GM21825 (cell line): ENCODE data around the gene UCK2.
"Not testable (repeated sequence)": the region's sequence is repeated elsewhere in the genome, so short reads cannot be mapped to it uniquely, and the experiment has no call there.

ENCODE experiments used
- ATAC-seq: cut with Tn5 transposase; IDR thresholded peaks from one replicate; pipeline ENCODE4 v1.9.1; 2021; ENCODE audit warnings: mild to moderate bottlenecking, moderate library complexity; ENCODE audit not compliant: unreplicated experiment

The UCK2 gene

DNA sequence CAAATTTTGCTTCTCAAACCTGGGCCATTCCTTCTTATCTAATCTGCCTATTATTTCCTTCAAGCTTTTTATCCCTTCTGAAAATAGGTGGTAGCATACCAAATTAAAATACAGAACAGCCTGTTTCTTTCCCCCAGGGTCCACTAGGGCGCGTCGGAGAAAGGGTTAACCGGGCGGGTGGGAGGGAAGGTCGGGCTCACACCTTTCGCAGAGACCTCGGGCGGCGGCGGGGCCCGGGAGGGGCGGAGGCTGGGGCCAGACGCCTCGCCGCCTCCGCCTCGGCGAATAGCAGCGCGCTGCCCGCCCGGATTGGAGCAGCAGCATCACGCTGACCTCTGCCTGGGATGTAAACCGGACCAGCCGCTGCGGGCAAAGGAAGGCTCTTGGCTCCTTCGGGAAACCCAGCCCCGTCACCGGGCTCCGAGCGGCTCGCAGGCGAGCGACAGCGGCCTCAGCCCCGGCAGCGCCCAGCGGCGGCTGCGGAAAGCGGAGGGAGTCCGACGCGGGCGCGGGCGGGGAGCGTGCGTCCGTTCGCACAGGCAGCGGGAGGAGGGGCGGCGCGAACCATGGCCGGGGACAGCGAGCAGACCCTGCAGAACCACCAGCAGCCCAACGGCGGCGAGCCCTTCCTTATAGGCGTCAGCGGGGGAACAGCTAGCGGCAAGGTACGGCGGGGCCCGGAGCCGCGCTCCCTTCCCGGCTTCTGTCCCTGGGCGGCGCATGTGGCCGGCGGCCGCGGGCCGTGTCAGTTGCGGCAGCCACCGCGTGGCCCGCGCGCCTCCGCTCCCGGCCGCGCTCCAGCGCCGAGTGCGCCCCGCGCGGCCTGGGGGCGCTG is at the start of gene UCK2:
Gene UCK2 (plus strand): TSS at position 347 of the 835 bp plus-strand sequence. CDS start 220 bp downstream, at position 567.
- ATAC-seq: peak; percentile 72

- not testable (repeated sequence) for ATAC-seq
Observed at GRCh38 chr1:165778197-165778596, 49.2 kb upstream of the UCK2 start.

GRCh38 chr1:165783519-165783918 is 43.9 kb upstream of the UCK2 start:
- ATAC-seq: not testable (repeated sequence)

- no peak for ATAC-seq
Observed at GRCh38 chr1:165787741-165788140, 39.7 kb upstream of the UCK2 start.

- no peak for ATAC-seq
Observed at GRCh38 chr1:165793951-165794350, 33.5 kb upstream of the UCK2 start.

- no peak for ATAC-seq
Observed at GRCh38 chr1:165795894-165796293, 31.5 kb upstream of the UCK2 start.

- ATAC-seq: no peak
Observed at GRCh38 chr1:165799387-165799786, 28.0 kb upstream of the UCK2 start.

DNA sequence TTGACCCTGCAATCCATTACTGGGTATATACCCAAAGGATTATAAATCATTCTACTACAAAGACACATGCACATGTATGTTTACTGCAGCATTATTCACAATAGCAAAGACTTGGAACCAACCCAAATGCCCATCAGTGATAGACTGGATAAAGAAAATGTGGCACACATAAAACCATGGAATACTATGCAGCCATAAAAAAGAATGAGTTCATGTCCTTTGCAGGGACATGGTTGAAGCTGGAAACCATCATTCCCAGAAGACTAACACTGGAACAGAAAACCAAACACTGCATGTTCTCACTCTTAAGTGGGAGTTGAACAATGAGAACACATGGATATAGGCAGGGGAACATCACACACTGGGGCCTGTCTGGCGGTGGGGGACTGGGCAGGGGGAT is 22.9 kb upstream of the UCK2 start:
- not testable (repeated sequence) for ATAC-seq

- ATAC-seq: no peak
Observed at GRCh38 chr1:165807613-165808012, 19.8 kb upstream of the UCK2 start.

DNA sequence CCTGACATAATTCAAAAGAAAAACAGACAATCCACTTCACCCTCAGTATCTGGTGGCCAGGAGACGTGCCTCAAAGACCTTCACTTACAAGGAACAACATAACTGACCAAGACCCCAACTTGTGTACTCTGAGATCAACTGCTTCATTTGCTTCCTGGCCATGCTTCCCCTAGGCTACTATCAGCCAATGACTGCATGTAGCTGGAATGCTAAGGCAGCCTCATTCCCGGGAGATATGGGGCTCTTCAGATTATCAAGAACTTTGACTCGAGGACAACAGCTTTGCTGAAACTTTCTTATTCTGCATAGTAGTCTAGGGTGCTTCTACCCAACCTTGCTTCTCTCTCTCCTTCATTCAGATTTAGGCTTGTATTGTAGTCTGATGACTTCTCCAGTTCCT is 11.7 kb upstream of the UCK2 start:
- no peak for ATAC-seq

- no peak for ATAC-seq
Observed at GRCh38 chr1:165816157-165816556, 11.3 kb upstream of the UCK2 start.

- ATAC-seq: no peak
Observed at GRCh38 chr1:165816826-165817497, 10.5 kb upstream of the UCK2 start.

- ATAC-seq: no peak
Observed at GRCh38 chr1:165823552-165824268, 3.7 kb upstream of the UCK2 start.

- no peak for ATAC-seq
Observed at GRCh38 chr1:165824269-165824643, 3.2 kb upstream of the UCK2 start.

DNA sequence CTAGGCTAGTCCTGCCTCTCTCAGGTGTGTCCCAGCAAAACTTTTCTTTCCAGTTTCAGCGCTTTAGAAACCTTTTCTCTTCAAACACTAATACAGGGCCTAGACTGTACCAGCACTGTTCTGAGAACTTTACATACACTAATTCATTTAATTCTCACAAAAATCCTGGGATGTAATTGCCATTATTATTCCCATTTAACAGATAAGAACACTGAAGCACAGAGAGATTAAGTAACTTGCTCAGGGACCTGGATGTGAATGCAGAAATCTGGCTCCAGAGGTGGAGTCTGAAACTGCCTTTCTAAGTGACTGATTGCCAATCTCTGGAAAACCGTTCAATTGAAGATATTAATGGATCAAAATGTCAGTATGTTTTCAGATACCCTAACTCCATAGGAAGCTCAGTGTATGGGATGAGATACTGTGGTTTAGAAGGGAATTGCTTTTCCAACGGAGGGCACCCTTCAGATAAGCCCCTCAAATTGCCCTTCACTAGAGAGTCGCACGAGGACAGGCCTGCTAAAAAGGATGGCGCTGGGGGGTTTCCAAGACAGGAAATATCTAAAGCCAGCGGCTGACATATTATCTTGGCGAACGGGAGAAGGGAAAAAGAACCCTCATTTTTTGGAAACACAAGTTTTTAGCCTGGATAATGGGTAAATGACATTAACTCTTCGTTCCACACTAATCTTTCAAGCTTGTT is 698 bp upstream of the UCK2 start:
- ATAC-seq: no peak

- peak; percentile 45 for ATAC-seq
Observed at GRCh38 chr1:165828103-165828668, 772 bp downstream of the UCK2 start.

- peak; percentile 10 for ATAC-seq
Observed at GRCh38 chr1:165828669-165829329, 1.4 kb downstream of the UCK2 start.

DNA sequence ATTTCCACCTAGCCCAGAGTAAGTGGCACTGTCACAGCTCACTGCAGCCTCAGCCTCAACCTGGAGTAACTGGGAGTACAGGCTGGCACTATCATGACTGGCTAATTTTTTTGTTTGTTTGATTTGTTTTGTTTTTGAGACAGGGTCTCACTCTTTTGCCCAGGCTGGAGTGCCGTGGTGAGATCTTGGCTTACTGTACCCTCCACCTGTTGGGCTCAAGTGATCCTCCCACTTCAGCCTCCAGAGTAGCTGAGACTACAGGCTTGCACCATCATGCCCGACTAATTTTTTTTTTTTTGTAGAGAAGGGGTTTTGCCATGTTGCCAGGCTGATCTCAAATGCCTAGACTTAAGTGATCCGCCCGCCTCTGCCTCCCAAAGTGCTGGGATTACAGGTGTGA is 2.5 kb downstream of the UCK2 start:
- ATAC-seq: no peak

DNA sequence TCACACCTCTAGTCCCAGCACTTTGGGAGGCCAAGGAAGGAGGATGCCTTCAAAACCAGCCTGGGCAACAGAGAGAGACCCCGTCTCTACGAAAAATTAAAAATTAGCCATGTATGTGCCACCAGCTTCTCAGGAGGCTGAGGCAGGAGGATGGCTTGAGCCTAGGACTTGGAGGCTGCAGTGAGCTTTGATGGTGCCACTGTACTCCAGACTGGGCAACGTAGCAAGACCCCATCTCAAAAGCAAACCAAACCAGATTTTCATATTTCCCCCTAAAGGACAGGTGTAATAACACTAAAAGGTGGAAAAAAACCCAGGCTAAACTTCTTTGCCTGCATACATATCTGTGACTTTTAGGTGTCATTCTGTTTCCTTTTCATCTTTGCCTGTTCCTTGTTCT is 3.7 kb downstream of the UCK2 start:
- no peak for ATAC-seq

- ATAC-seq: no peak
Observed at GRCh38 chr1:165832902-165833301, 5.5 kb downstream of the UCK2 start.
